Stimulated activated CD8-positive, alpha-beta memory T cell treated with anti-CD3 and anti-CD28 coated beads, Interleukin-7, amount 100 ng/mL, for 1 hour (primary cell): ENCODE measurements around the gene KCNJ5.

Source experiments
- DNase-seq, 2 donors: peaks; one replicate each; pipeline ENCODE4 v3.0.0-alpha.2; 2020; ENCODE audit warnings: low read depth in 2 of 2

KCNJ5 gene

DNA sequence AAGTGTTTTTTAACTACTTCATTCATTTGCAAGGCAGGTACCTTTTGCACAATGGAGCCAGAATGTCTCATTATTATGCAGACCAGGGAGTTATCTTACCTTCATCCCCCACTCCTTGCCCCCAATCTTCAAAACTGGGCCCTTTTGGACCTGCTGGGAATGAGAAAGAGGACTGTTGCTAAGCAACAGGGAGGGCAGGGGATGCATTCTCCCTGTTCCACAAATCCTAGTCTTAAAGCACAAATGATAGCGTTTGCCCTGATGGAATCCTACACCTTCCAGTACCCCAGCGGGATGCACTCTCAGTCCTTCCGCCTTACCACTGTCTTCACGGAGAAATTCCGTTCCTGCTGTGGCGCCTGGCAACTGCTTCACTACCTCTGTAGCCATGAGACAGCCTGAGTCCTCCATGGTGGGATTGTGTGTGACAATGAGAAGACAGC is 20.0 kb upstream of the KCNJ5 start:
- DNase-seq: no peak

DNA sequence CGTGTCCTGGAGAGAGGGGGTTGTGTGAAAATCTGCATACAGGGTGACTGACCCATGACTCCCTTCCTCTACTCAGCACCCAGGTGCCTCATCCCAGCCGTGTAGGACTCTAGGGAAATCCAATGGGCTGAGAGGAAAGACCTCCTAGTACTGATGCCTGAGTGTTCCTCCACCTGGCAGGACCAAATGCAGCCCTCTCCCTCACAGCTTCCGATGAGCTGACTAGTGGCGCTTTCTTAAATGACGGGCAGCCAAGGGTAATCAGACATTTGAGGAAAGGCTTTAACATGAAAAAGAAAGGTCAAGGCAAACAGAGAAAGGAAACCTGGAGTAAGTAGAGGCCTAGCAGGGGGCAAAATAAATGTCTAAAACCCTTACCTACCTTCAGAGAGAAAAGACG is 19.1 kb upstream of the KCNJ5 start:
- DNase-seq: no peak

DNA sequence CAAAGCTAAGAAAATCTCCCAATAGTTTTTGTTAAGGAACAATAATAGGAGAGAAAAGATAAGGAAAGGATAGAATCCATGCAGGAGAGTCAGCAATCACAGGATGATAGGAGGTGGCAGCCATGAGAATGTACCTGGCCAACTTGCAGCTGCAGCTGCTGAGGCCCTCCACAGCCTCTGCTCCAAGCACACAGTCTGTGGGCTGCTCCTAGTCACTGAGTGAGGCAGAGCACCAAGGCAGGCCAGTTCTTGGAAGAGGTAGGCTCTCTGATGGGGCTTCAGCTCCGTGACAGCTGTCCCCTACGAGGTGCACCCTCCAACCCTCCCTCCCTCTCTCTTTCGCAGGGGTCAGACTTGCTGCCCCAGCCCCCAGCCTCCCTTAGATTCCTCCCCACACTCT is 18.6 kb upstream of the KCNJ5 start:
- no peak for DNase-seq

DNA sequence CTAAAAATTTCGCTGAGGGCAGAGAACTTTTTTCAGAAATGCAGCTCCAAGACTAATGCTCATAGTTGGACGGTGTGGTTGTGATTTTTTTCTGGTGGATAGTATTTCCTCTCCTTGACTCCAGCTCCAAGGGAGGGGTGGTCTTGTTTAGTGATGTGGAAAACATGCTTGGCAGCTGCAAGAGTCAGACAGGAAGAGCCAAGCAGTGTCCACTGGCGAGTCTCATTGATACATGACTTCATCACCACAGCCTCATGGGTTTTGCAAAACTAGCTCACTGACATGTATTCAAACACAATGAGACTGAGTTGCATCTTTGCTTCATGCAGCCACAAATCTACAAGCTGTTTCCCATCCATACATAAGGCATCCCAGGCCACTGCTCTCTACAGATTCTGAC is 16.7 kb upstream of the KCNJ5 start:
- DNase-seq: no peak

DNA sequence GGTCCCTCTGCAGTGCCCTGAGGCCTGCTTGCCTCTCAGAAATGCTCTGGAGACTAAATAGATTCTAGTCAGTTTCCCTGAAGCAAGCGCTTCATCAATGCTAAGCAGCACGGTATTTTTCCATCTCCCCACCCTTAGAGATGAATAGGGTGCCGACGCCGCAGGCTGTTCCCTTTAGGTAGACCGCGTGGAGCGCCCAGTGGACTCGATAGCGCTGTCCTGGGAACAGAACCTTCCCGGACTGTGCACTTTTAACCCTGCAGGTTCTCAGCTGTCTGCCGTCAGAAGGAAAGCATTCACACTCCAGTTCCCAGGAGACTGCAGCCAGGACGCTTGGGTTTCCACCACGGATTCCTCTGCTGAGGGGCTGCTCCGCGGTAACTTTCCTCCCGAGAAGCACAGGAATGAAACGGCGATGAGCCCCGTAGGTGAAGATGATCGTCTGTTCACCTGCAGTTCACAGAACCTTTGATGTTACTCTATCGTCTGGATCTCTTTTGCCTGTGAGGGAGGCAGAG is 15.0 kb upstream of the KCNJ5 start:
- no peak for DNase-seq

DNA sequence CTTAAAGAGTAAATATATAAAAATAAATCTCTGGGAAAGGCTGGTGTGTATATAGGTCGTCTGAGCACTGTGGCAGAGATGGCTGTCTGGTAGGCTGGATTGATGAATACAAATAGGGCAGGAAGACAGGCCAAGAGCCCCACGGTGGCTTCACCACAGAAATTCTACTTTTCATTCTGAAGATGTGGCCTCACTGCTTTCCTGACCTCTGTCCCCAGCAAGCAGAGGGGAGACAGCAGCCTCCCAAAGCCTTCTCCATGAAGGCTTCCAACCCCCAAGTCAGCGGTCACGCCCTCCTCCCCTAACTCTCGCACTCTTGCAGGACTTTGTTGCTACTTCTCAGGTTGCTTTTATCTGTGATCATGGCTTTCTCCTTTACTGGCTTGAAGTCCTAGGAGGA is 13.4 kb upstream of the KCNJ5 start:
- DNase-seq: no peak

DNA sequence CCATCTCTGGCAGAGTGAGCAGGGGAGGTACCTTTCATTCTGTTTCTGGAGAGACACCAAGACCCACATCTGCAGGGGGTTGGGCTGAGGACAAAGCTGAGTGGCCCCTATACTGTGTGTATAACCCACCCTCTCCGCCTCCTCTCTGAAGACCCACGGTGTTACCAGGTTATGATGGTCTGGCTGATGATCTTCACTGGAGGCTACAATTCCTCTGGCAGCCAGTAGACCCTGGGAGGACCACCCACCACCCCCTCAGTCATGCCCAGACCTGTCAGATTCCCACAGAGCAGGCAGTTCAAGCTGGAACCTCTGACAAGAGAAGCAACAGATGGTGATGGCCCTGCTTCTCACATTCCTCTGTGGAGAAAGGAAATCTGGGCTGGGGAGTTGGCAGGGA is 12.7 kb upstream of the KCNJ5 start:
- DNase-seq: no peak

DNA sequence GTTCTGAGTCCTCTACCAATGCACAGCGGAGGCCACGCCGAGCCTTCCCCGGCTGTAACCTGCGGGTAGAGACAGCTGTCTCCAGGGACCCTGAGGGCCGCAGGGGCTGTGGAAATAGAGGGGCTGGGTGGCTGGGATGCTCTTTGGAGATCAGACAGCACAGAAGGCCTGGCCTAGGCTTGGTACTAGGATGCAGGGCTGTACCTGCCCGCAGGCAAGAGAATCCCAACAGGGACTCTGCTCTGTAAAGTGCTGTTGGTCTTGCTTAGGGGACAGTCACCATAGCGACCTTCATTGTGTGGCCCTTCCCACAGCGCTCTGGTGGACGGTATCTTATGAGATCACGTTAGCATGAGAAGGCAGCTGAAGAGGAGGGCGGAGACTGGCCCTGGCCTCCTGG is 11.3 kb upstream of the KCNJ5 start:
- DNase-seq: no peak

DNA sequence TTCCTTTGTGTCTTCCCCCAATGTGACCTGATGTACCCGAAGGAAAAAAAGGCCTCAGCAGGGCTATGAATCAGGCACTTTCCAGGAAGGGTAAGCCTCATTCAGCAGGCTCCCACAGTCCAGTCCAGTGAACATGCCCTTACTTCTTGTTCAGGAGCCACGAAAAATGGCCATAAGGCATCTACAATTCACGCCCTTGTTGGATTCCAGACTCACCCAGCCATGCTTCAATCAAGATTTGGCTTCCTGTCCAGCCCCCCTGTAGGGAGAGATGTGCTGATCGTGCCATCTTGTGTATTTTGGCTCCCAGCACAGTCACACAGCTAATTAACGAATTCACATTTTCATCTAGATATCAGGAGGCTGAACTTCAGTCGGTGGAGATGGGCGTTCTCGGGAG is 9.9 kb upstream of the KCNJ5 start:
- no peak for DNase-seq

DNA sequence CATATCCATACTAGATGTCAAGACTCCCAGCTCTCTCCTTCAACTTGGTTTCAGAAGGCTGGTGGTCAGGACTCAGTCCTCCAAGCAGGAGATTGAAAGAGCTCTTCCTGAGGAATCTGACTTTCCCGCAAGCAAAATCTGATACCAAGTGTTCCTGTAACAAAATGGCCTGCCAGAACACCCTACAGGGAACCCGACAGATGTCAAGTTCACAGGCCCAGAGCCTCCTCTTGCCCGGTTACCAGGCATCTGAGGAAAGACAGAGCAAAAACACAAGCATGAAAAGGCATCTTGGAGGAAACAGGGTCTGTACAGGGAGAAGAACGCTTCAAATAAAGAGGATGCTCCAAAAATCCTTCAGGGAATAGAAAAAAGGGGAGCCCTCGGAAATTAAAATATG is 8.7 kb upstream of the KCNJ5 start:
- DNase-seq: no peak

DNA sequence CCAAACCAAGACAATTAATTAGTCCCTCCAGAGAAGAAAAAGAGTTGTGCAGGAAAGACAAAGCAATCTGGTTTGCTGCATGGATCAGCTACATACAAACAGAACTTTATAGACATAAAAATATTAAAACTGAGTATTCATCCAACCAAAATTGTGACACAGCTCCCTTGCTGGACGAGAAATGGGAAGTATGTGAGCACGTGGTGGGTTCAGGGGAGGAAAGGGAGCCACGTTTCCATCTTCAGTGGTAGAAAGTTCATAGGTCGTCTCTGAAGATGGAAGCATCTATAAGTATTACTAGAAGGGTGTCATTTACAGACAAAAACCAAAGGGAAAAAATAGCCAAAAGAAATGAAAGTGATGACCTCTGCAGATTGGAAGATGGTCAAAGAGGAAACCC is 7.1 kb upstream of the KCNJ5 start:
- no peak for DNase-seq

DNA sequence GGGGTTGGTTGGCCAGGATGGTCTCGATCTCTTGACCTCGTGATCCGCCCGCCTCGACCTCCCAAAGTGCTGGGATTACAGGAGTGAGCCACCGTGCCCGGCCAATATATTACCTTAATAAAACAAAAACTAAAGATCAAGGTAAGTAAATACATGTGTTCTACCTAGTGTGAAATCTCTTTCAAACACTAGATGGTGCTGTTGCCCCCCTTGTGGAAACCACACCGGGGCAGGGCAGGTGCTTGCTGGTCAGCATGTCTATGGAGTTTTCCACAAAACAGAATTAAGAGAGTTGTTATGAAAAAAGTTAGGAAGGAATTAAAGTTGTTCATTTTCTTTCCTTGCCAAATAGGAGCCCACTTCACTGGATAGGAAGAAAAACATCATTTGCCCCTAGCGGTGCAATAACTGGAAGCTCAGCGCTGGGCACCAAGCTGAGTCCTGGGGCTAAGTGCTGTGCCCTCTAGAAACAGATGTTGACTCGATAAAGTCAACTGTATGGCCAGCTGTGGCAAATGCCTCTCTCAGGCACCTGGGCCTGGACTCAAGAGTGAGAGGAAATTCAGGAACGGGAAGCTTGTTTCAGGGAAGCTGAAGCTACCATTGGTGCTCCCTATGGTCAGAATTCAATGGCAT is 6.3 kb upstream of the KCNJ5 start:
- DNase-seq: peak in 1 of 2 donors; percentile 18

DNA sequence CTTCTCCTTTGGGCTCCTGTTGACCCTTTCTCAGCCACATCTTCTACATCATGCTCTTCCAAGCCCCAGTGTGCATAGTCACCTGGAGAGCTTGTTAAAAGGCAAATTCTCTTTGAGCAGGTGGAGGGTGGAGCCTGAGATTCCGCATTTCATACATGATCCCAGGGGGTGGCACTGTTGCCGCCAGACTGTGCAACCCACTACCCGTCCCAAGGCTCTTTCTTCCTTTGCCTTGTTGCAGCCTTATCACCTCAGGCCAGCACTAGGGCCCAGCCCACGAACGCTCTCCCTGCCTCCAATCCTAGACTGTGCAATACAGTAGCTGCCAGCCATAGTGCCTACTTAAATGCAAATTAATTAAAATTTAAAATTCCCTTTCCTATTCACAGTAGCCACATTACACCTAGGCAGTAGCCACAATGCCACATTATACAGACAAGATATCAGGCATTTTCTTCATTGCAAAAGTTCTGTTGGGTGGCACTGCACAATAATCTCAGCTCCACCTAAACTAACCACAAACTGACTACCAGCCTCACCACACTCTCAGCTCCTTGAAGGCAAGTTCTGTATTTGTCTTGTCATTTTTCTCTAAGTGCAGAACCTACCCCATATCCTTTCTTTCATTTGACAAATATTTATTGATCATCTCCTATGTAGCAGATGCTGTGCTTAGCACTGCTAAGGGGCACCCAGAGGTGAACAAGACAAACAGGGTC is 4.6 kb upstream of the KCNJ5 start:
- DNase-seq: no peak

DNA sequence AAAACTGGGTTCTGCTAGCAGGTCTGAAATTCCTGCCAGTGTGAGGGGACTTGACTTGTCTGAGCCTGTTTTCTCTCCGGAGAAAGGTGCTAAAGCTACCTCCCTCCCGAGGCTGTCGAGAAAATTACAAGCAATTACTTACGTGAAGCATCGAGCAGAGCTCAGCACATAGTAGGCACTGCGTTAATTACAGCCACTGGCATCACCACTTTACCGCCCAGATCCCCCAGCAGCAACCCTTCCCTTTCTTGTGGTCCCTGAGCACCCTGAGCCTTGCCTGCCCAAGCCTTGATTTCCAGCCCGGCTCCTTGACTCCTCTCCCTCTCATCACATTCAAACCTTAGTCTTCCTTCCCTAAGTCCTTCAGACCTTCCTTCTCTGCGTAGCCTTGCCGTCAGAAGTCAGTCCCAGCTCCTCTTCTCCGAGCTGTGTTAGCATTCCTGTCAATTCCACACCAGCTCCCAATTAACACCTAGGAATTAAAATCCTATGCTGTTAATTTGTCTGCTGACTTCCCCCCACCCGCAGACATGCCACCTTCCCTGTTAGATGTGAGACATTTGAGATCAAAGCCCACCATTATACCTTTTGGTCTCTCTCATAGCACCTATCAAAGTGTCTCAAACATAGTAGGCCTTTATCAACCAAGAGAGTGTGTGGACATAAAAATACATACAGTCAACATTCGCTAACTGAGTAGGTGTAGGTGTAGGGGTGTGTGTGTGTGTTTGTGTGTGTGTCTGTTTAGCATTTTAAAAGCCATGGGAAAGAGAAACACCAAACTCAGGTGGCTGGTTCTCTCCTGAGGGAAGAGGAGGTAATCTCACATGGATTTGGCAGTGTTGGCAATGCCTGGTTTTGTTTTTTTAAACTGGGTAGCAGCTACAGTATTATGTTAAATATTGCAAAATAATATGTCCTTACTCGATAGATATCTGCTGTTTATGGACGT is 2.8 kb upstream of the KCNJ5 start:
- DNase-seq: no peak

DNA sequence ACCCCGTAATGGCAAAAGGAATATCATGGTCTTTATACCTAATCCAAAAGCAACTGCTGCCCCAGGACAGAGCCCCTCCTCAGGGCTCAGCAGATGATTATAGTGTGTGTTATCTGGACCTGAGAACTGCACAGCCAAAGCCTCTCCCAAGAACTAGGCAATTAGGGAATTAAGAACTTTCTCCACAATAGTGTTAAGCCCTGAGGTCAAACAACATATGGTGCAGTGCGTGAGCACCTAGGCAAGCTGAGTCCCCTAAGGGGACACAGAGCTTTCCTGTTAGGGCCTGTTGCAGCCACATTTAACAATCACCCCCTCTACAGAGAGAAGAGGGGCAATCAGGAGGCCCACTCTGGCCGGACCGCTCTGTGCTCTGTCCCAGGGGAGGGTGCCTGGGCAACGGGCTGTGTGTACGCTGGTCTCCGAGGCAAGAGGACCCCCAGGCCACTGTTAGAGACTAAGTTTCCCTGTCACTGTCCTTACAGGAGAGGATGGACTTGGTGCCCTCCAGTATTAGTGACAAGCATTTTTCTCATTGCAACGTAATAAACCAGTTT is 1.4 kb upstream of the KCNJ5 start:
- no peak for DNase-seq

DNA sequence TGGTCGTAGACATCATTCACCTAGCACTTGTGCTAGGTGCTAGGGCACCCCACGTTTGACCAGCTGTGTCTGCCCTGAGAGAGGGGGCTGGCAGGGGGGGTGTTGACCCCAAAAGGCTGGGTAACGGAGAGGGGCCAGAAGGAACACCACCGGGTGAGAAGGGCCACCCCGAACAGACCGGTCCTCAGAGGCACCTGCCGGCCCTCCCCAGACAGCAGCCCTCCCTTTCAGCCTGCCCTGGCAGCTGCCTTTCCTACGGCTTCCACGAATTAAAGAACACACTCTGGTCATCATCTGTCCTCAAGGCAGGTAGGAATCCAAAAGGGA is 977 bp upstream of the KCNJ5 start:
- no peak for DNase-seq

DNA sequence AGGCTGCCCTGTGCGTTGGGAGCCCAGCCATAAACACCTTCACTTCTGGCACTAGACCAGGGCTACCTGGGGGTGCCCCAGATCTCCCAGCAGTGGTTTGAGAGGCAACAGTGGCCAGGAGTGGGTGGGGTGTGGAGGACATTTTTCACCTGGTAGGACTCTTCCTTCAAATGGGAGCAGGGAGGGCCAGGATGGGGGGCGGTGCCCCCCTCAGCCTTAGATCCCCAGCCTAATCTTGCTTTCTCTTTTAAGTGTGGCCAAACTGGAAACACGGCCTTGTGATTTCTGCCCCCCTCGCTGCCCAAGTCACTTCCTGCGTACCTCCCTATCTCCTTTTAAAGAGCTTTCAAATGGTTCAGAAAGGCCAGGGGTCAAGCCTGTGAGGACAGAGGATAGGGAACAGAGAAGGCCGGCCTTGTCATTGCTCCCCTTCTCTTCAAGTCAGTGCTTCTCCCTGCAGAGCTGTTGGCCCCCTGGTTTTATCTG is 800 bp downstream of the KCNJ5 start:
- DNase-seq: no peak

DNA sequence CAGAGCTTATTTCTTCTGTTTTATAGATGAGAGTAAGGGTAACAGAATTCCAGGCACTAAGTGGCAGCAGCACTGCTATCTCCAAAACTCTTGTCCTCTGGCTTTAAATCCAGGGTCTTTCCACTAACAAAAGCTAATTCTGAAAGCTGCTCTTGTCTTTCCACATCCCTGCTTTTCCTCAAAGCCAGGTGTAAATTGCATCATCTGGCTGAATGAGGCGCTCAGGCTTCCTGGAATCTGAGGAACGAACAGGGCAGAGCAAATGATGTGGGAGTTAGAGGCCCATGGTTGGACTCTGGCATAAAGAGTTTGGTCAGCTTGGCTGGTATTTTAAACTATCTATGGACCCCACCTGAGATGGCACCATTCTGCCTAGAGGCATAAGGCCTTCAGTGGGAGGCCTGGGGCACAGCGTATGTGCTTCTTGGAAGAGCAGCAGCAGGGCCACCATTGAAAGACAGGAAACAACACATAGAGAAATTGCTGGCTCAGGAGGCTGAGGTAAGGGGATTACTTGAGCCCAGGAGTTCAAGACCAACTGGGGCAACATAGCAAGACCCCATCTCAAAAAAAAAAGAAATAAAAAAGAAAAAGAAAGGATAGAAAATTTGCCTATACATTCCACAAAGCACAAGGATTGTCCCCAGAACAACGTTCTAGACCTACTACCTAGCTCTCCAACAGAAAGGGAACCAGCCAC is 1.9 kb downstream of the KCNJ5 start:
- no peak for DNase-seq

DNA sequence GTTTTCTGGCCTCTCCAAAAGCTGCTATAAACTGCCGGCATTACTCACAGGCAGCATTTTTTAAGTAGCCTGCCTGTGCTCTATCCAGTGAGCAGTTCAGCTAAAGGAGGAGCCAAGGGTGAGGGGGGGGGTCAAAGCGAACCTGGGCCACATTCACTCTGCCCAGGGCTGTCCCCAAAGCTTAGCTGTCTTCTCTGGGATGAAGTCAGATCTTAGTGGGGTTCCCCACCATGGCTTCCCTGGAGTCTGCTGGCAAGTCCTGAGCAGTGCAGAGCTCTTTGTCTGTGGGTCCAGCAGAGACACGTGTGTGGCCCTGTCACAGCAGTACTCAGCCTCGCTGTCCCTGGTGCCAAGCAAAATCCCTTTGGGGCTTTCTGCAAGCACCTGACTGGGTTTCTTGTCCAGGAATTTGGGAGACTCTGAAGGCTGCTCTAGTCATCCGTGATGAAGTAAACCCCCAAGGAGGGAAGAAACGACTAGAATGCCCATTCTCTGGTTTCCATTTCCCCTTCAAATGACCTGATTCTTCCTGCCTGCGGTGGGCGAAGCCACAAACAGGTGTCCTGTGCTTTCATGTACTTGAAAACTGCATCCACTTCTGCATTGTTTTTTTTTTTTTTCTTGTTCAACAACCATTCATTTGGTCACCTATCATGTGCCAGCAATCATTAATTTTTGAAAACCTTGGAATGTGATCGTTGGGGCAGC is 2.6 kb downstream of the KCNJ5 start:
- no peak for DNase-seq

DNA sequence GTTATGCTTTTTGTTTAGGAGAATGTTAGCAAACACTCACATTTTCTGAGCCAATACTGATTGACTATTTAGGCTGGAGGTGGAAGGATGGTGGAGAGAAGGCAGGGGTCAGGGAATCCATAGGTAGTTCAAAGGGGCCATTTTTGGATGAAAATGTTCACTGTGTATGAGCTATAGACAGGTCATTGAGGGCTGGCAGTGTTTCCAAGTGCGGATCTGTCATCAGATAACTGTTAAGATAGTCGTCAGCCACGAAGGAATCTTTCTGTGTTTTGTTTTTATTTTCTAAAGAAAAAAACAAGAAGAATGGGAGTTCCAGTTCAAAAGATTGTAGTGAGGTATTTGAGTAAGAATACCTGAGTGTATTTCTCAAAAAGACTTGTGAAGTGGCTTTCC is 3.1 kb downstream of the KCNJ5 start:
- no peak for DNase-seq

DNA sequence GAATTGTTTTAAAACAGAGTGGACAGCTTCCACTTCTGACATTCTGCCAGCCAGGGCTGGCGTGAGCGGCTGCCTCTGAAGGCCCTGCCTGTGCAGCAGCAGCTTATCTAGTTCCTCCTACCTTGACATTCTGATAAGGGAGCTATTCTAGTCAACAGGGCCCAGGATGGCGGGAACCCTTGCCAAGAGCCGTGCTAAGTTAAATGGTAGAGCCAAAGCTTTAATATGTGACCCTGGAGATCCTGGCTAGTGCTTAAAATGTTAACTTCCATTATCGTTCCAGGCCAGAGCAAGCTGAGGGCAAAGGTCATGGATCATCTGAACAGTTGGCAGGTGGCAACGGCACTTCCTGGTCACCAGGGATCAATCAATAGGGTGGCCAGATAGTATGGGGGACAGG is 3.5 kb downstream of the KCNJ5 start:
- no peak for DNase-seq
